ENCODE measurements around the gene ARHGAP27.
"Not testable (repeated sequence)": the region's sequence is repeated elsewhere in the genome, so short reads cannot be mapped to it uniquely, and the experiment has no call there.

DNA sequence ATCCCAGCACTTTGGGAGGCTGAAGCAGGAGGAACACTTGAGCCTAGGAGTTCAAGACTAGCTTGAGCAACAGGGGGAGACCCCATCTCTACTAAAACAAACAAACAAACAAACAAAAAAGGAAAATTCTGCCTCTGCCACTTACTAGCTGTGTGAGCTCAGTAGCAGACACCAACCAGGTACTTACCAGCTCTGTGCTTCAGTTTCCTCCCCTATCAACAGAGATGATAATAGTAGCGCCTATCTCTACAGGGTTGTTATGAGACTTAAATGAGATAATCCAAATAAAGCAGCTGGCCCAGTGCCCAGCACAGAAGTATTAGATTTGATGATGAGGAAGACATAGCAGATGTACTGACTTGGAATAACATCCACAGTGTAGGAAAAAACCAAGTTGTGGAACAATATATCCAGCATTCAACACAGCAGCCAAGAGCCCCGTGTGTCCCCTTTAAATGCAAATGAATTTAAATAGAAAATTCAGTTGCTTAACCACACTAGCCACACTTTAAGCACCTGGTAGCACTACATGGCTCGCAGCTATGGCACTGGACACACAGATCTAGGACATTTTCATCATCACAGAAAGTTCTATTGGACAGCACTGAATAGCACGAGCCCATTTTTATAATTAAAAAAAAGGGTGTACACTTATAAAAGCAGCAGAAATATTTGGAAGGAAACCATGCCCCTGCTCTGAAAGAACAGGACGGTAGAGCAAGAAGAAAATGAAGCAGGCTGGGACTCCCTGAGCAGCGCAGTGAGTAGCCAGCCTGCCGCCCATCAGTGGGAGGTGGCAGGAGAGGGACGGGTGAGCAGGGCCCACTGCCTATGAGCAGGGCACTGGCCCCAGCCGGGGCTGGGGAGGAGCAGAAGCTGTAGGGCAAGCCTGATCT, 19.9 kb upstream of the ARHGAP27 start:
- TF ChIP-seq, protein P1, sequence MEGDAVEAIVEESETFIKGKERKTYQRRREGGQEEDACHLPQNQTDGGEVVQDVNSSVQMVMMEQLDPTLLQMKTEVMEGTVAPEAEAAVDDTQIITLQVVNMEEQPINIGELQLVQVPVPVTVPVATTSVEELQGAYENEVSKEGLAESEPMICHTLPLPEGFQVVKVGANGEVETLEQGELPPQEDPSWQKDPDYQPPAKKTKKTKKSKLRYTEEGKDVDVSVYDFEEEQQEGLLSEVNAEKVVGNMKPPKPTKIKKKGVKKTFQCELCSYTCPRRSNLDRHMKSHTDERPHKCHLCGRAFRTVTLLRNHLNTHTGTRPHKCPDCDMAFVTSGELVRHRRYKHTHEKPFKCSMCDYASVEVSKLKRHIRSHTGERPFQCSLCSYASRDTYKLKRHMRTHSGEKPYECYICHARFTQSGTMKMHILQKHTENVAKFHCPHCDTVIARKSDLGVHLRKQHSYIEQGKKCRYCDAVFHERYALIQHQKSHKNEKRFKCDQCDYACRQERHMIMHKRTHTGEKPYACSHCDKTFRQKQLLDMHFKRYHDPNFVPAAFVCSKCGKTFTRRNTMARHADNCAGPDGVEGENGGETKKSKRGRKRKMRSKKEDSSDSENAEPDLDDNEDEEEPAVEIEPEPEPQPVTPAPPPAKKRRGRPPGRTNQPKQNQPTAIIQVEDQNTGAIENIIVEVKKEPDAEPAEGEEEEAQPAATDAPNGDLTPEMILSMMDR (IDR thresholded peaks at IDR 0.05; ENCODE audit: poor library complexity) = not testable (repeated sequence)
- TF ChIP-seq EZH2 (IDR thresholded peaks at IDR 0.05; ENCODE audit: borderline replicate concordance); EZH2phosphoT487 (IDR thresholded peaks at IDR 0.05; ENCODE audit: low read depth, severe bottlenecking, unreplicated experiment): not testable (repeated sequence)

All from hepatocyte (in vitro differentiated cells).